ENCODE results near the gene BLOC1S5.

BLOC1S5 gene

GRCh38 chr6:7975764-7976146 is 88.4 kb downstream of the BLOC1S5 start:
- Histone ChIP-seq H3K4me1 (ENCODE audit: control insufficient read depth, insufficient read depth, low read length) (peaks cover 23% of the 10 kb centered on the region), H3K9me3 (ENCODE audit: control insufficient read depth, low read length) (no peaks in the 10 kb centered on the region), H3K36me3 (ENCODE audit: control insufficient read depth, insufficient read depth, low read length) (no peaks in the 10 kb centered on the region), H3K27me3 (ENCODE audit: control insufficient read depth, insufficient read depth, low read length) (no peaks in the 10 kb centered on the region), H3K4me3 (ENCODE audit: low read length) (no peak overlapping the region), H3K9ac (ENCODE audit: low read length) (no peak overlapping the region)

- H3K9me3 ChIP-seq (ENCODE audit: control insufficient read depth, low read length): no peaks in the 10 kb centered on the region
- H3K4me3 ChIP-seq (ENCODE audit: low read length): no peak overlapping the region
- H3K4me1 ChIP-seq (ENCODE audit: control insufficient read depth, insufficient read depth, low read length): peaks cover 23% of the 10 kb centered on the region
- H3K27me3 ChIP-seq (ENCODE audit: control insufficient read depth, insufficient read depth, low read length): no peaks in the 10 kb centered on the region
- no peaks in the 10 kb centered on the region for H3K36me3 ChIP-seq (ENCODE audit: control insufficient read depth, insufficient read depth, low read length)
- H3K9ac ChIP-seq (ENCODE audit: low read length): no peak overlapping the region
Observed at GRCh38 chr6:7974938-7975763, 89.0 kb downstream of the BLOC1S5 start.

GRCh38 chr6:7974565-7974937 is 89.6 kb downstream of the BLOC1S5 start:
- no peaks in the 10 kb centered on the region for H3K36me3 ChIP-seq (ENCODE audit: control insufficient read depth, insufficient read depth, low read length)
- no peak overlapping the region for H3K4me3 ChIP-seq (ENCODE audit: low read length)
- H3K9me3 ChIP-seq (ENCODE audit: control insufficient read depth, low read length): no peaks in the 10 kb centered on the region
- H3K9ac ChIP-seq (ENCODE audit: low read length): no peak overlapping the region
- H3K4me1 ChIP-seq (ENCODE audit: control insufficient read depth, insufficient read depth, low read length): peaks cover 23% of the 10 kb centered on the region
- no peaks in the 10 kb centered on the region for H3K27me3 ChIP-seq (ENCODE audit: control insufficient read depth, insufficient read depth, low read length)

- no peak overlapping the region for H3K9ac ChIP-seq (ENCODE audit: low read length)
- no peaks in the 10 kb centered on the region for H3K36me3 ChIP-seq (ENCODE audit: control insufficient read depth, insufficient read depth, low read length)
- no peaks in the 10 kb centered on the region for H3K9me3 ChIP-seq (ENCODE audit: control insufficient read depth, low read length)
- no peaks in the 10 kb centered on the region for H3K27me3 ChIP-seq (ENCODE audit: control insufficient read depth, insufficient read depth, low read length)
- no peak overlapping the region for H3K4me3 ChIP-seq (ENCODE audit: low read length)
- H3K4me1 ChIP-seq (ENCODE audit: control insufficient read depth, insufficient read depth, low read length): peaks cover 23% of the 10 kb centered on the region
Observed at GRCh38 chr6:7973584-7973983, 90.6 kb downstream of the BLOC1S5 start.

- Histone ChIP-seq H3K36me3 (ENCODE audit: control insufficient read depth, insufficient read depth, low read length) (no peaks in the 10 kb centered on the region), H3K9me3 (ENCODE audit: control insufficient read depth, low read length) (no peaks in the 10 kb centered on the region), H3K9ac (ENCODE audit: low read length) (no peak overlapping the region), H3K27me3 (ENCODE audit: control insufficient read depth, insufficient read depth, low read length) (no peaks in the 10 kb centered on the region), H3K4me1 (ENCODE audit: control insufficient read depth, insufficient read depth, low read length) (peaks cover 23% of the 10 kb centered on the region), H3K4me3 (ENCODE audit: low read length) (no peak overlapping the region)
Observed at GRCh38 chr6:7971499-7971898, 92.7 kb downstream of the BLOC1S5 start.

GRCh38 chr6:7970616-7971015 is 93.6 kb downstream of the BLOC1S5 start:
- Histone ChIP-seq H3K9me3 (ENCODE audit: control insufficient read depth, low read length) (no peaks in the 10 kb centered on the region), H3K27me3 (ENCODE audit: control insufficient read depth, insufficient read depth, low read length) (no peaks in the 10 kb centered on the region), H3K4me3 (ENCODE audit: low read length) (no peak overlapping the region), H3K4me1 (ENCODE audit: control insufficient read depth, insufficient read depth, low read length) (peaks cover 15% of the 10 kb centered on the region), H3K36me3 (ENCODE audit: control insufficient read depth, insufficient read depth, low read length) (no peaks in the 10 kb centered on the region), H3K9ac (ENCODE audit: low read length) (no peak overlapping the region)
